ENCODE data around the gene PROX1. TPM values are rescaled to one million over a fixed set of nuclear protein-coding genes. Genes with fewer than 3 reads are reported as not detected.

PROX1 gene
- total and polyA plus RNA-seq, 2 donors (not counting 1 experiment from before 2014, with no cell fraction given), result 0.02 to 0.17 TPM

GRCh38 chr1:213972141-213972540 lies 15.6 kb upstream of the PROX1 start:
- DNase-seq (ENCODE audit: low read depth in 2 of 2), result no peak
- H3K79me2 ChIP-seq (ENCODE audit: control insufficient read depth, insufficient read depth, low read length), result no peaks in the 10 kb centered on the region
- H3K9me3 ChIP-seq (ENCODE audit: control insufficient read depth, insufficient read depth, low read depth, low read length), result no peaks in the 10 kb centered on the region
- H3K27ac ChIP-seq (ENCODE audit: insufficient read depth, low read length), result no peak overlapping the region
- no peak overlapping the region for H2AFZ ChIP-seq (ENCODE audit: low read length)
- no peaks in the 10 kb centered on the region for H3K4me1 ChIP-seq (ENCODE audit: control insufficient read depth, extremely low read depth, insufficient read depth, low read length)
- TF ChIP-seq EZH2 (IDR thresholded peaks at IDR 0.05; ENCODE audit: low read length, missing control alignments), result no peak
- TF ChIP-seq CTCF (conservative IDR thresholded peaks at IDR 0.05 in 1 of 2, IDR thresholded peaks at IDR 0.05 in 1 of 2; ENCODE audit: low read depth in 1 of 2, low read length in 2 of 2), result no peak
- no peak overlapping the region for H3K9ac ChIP-seq (ENCODE audit: insufficient read depth, low read length)
- H3K27me3 ChIP-seq (ENCODE audit: control insufficient read depth, insufficient read depth, low read length), result no peaks in the 10 kb centered on the region
- no peak overlapping the region for H3K4me2 ChIP-seq (ENCODE audit: extremely low read depth, insufficient read depth, low read length)
- H3K4me3 ChIP-seq (replicated peaks in 1 of 4; ENCODE audit: control extremely low read depth in 1 of 4, insufficient read depth in 1 of 4, low read depth in 3 of 4, low read length in 4 of 4), result no peak overlapping the region
- H4K20me1 ChIP-seq (ENCODE audit: control insufficient read depth, extremely low read depth, insufficient read depth, low read length), result no peaks in the 10 kb centered on the region
- no peaks in the 10 kb centered on the region for H3K36me3 ChIP-seq (ENCODE audit: control insufficient read depth, insufficient read depth, low read length)

- Histone ChIP-seq H3K4me2 (ENCODE audit: extremely low read depth, insufficient read depth, low read length) (no peak overlapping the region), H2AFZ (ENCODE audit: low read length) (no peak overlapping the region), H3K27me3 (ENCODE audit: control insufficient read depth, insufficient read depth, low read length) (no peaks in the 10 kb centered on the region), H3K4me1 (ENCODE audit: control insufficient read depth, extremely low read depth, insufficient read depth, low read length) (no peaks in the 10 kb centered on the region), H4K20me1 (ENCODE audit: control insufficient read depth, extremely low read depth, insufficient read depth, low read length) (no peaks in the 10 kb centered on the region), H3K27ac (ENCODE audit: insufficient read depth, low read length) (no peak overlapping the region), H3K79me2 (ENCODE audit: control insufficient read depth, insufficient read depth, low read length) (no peaks in the 10 kb centered on the region), H3K36me3 (ENCODE audit: control insufficient read depth, insufficient read depth, low read length) (no peaks in the 10 kb centered on the region), H3K9ac (ENCODE audit: insufficient read depth, low read length) (no peak overlapping the region), H3K4me3 (replicated peaks in 1 of 4; ENCODE audit: control extremely low read depth in 1 of 4, insufficient read depth in 1 of 4, low read depth in 3 of 4, low read length in 4 of 4) (no peak overlapping the region), H3K9me3 (ENCODE audit: control insufficient read depth, insufficient read depth, low read depth, low read length) (no peaks in the 10 kb centered on the region)
- TF ChIP-seq CTCF (conservative IDR thresholded peaks at IDR 0.05 in 1 of 2, IDR thresholded peaks at IDR 0.05 in 1 of 2; ENCODE audit: low read depth in 1 of 2, low read length in 2 of 2) (no peak), EZH2 (IDR thresholded peaks at IDR 0.05; ENCODE audit: low read length, missing control alignments) (no peak)
- peak in 1 of 2 donors; percentile 50 for DNase-seq (ENCODE audit: low read depth in 2 of 2)
Measured at GRCh38 chr1:213973129-213973528, 14.6 kb upstream of the PROX1 start.

- H3K9ac ChIP-seq (ENCODE audit: insufficient read depth, low read length), result no peak overlapping the region
- no peaks in the 10 kb centered on the region for H3K79me2 ChIP-seq (ENCODE audit: control insufficient read depth, insufficient read depth, low read length)
- no peaks in the 10 kb centered on the region for H3K9me3 ChIP-seq (ENCODE audit: control insufficient read depth, insufficient read depth, low read depth, low read length)
- no peak overlapping the region for H3K4me3 ChIP-seq (replicated peaks in 1 of 4; ENCODE audit: control extremely low read depth in 1 of 4, insufficient read depth in 1 of 4, low read depth in 3 of 4, low read length in 4 of 4)
- H3K4me2 ChIP-seq (ENCODE audit: extremely low read depth, insufficient read depth, low read length), result no peak overlapping the region
- no peak for DNase-seq (ENCODE audit: low read depth in 2 of 2)
- no peaks in the 10 kb centered on the region for H3K4me1 ChIP-seq (ENCODE audit: control insufficient read depth, extremely low read depth, insufficient read depth, low read length)
- H3K36me3 ChIP-seq (ENCODE audit: control insufficient read depth, insufficient read depth, low read length), result no peaks in the 10 kb centered on the region
- H2AFZ ChIP-seq (ENCODE audit: low read length), result no peak overlapping the region
- H3K27ac ChIP-seq (ENCODE audit: insufficient read depth, low read length), result no peak overlapping the region
- no peaks in the 10 kb centered on the region for H4K20me1 ChIP-seq (ENCODE audit: control insufficient read depth, extremely low read depth, insufficient read depth, low read length)
- no peak for TF ChIP-seq CTCF (conservative IDR thresholded peaks at IDR 0.05 in 1 of 2, IDR thresholded peaks at IDR 0.05 in 1 of 2; ENCODE audit: low read depth in 1 of 2, low read length in 2 of 2)
- H3K27me3 ChIP-seq (ENCODE audit: control insufficient read depth, insufficient read depth, low read length), result peaks cover 7% of the 10 kb centered on the region
Measured at GRCh38 chr1:213976665-213977485, 10.9 kb upstream of the PROX1 start.
